ENCODE results near the gene PIP5KL1.

Gene PIP5KL1, protein sequence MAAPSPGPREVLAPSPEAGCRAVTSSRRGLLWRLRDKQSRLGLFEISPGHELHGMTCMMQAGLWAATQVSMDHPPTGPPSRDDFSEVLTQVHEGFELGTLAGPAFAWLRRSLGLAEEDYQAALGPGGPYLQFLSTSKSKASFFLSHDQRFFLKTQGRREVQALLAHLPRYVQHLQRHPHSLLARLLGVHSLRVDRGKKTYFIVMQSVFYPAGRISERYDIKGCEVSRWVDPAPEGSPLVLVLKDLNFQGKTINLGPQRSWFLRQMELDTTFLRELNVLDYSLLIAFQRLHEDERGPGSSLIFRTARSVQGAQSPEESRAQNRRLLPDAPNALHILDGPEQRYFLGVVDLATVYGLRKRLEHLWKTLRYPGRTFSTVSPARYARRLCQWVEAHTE

GRCh38 chr9:127930231-127931091, at the start of gene PIP5KL1:
Gene PIP5KL1 (minus strand): TSS chr9:127930777. CDS start chr9:127930752, 25 bp downstream.
- peak; percentile 67 for DNase-seq

- no peak for DNase-seq
These were observed 49.6 kb upstream of the PIP5KL1 start for GRCh38 chr9:127980060-127980705.

DNA sequence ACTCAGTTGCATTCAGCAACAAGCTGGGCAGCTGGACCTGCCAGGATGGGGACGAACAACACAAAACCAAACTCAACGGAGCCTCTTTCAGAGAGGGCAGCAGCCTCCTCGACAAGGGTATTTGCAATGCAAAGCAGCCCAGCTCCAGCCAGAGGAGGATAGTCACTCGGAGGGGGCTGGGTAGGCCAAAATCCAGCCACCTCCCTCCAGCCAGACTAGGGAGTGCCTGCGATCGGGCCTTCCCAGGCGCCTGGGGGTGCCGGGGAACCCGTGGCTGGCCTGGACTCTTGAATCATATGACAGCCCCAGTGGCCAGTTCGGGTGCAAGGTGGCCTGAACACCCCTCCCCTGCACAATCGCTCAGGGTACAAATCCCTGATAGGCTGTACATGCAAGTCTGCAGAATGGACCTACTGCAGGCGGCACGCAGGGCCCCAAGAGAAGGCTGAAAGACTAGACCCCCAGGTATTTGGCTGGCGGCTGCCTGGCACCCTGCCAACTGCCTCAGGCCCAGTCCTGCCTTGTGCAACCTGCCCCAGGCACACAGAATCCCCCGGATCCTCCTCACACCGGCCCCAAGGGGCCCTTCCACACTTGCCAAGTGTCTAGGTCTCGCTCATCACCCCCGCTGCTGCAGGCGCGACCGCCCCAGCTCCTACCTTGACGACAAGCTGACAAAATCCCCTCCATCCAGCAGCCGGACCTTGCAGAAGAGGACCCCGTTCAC, 48.9 kb upstream of the PIP5KL1 start:
- DNase-seq, result no peak

GRCh38 chr9:127979015-127979332, 48.4 kb upstream of the PIP5KL1 start:
- no peak for DNase-seq

DNA sequence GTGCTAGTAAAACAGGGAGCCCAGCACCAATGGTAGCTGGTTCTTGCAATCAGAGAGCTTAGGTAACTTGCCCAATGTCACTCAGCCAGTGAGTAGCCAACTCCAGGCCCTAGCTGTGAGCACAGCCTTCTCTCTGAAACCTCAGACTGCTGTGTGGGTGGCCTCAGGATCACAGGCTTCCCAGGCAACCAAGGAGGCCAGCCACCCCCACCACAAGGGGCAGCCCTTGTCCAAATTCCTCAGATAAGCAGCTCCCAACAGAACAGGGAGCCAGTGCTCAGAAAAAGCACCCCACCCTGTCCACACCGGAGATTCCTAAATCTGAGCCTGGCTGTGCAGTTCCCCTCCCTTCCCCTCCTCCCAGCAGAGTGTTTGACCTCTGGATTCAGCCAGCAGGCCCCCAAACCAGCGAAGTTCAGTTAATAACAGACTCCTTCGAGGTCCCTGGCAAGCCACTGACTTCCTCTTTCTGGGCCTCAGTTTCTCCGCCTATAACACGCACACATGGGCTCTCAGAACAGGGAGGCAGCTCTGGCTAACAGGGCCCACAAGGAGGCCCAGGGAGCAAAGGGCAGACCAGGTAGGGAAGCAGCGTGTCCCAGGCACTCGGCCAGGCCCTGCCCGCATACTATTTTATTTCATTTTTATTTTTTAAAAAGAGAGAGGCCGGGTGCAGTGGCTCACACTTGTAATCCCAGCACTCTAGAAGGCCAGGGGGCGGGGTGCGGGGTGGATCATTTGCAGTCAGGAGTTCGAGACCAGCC, 47.5 kb upstream of the PIP5KL1 start:
- no peak for DNase-seq

- no peak for DNase-seq
These were observed 46.7 kb upstream of the PIP5KL1 start for GRCh38 chr9:127977009-127977883.

- no peak for DNase-seq
These were observed 45.9 kb upstream of the PIP5KL1 start for GRCh38 chr9:127976498-127976897.

DNA sequence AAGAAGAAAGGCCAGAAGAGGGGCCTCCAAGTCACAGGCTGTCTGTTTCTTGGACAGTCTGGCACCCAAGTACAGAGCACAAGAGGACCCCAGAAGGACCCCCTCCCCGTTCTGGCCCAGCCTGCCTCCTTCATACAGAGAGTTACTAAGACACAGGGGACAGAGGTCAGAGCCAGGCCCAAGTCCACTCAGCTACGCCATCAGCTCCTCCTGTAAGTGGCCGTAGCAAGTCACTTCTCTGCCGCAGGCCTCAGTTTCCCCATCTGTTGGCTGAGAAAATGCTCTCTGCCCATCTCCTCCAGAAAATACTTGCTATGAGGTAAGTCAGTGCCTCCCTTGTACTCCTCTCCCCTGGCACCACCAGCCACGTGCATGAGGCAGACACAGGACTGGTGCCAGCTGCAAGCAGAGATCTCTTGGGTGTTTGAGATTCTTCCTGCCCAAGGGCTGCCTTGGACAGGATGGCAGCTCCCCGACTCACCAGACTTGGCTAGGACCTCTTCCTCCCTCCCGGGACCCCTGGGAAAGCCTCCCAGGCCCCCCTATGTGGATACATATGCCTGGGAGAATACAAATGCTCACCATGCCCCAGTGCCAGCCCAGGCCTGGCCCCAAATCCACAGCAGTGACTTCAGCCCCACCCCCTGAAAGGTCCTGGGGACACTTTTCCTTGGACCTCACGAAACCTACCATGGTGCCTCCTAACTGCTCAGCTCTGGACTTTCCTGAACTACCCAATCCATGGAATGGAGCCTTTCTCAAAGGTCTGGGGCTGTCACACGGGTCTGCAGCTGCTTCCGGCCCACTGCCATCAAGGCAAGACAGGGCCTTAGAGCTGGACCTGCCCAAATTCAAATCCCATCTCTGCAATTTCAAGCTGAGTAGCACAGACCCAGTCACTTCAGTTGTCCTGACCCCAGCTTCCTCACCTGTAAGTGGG, 45.1 kb upstream of the PIP5KL1 start:
- DNase-seq, result no peak

DNA sequence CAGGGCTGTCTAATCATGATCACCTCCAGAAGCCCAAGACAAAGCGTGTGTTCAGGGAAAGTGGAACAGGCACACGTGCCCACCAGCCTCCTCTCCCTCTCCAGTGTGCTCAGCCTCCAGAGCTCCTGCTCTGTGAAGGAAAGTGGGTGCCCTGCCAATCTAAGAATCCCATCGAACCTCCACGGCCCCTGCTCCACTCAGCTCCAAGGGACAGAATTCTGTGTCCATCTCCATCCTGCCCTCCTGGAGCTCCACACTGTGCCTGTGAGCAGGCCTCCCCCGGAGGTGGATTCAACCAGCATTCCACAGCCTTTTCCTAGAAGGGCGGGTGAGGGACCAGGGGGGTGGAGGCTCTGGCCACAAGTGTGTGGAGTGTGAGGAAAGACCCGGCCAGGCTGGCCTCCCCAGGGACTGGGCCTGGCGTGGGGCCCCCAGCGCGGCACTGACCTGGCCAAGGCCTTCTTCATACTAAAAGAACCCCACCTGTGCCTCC, 44.2 kb upstream of the PIP5KL1 start:
- no peak for DNase-seq

GRCh38 chr9:127974001-127974768, 43.6 kb upstream of the PIP5KL1 start:
- DNase-seq, result no peak

DNA sequence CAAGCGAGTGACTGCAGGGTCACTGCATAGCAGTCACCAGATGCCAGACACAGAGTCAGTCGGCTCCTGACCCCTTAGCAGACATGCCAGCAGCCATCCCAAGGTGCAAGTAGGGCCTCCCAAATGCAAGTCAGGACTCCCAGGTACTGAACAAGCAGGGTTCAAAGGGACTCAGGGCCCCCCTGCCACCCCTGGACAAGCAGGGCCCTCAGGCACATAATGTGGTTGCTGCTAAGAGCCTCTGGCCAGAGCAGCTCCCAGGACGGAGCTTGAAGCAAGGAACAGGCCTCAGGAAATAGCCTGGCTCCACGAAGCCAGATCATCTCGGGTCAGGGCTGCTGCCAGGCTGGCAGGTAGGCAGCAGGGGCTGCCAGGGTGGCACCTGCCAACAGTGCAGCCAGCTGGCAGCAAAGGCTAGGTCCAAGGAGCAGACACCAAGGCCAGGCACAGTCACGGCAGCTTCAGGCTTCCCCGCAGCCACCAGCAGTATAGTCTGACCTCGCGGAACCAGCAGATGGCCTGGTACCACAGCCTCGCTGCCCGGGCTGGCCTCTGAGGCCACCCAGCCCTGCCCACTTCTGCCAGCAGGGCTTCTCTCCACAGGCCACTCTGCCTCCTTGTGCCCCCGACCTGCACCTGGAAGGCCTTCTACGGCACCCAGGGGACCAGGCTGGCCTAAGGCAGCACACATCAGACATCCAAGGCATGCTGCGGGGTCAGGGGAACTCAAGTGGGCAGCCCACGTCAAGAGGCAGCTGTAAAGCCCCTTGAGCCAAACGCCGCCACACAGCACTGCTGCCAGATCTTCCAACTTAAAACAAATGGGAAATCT, 42.8 kb upstream of the PIP5KL1 start:
- DNase-seq, result no peak

DNA sequence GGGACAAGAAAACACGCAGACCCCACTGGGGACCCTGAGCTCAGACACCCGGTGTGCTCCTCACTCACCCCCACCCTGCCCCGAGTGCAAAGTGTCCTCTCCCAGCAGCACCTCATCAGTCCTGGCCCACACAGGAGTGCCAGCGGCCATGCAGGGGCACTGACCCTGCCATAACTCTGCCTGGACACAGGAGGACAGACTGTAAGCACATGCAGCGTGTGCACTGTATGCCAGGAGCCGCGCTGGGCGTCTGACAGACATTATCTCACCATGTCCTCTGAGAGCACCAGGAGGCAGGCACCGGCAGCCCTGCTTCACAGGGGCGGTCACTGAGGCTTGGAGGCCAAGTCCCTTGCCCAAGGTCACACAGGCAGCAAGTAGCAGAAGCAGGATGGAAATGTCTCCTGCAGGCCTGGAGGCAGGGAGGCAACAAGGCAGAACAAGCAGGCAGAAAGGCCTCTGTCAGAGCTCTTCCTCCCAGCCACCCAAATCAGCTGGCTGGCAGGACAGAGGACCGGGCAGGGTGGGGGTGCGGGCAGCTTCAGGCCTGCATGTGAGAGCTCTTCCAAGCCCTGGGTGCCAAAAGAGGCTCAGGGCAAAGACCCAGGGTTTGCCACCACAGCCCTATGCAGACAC, 41.8 kb upstream of the PIP5KL1 start:
- no peak for DNase-seq

DNA sequence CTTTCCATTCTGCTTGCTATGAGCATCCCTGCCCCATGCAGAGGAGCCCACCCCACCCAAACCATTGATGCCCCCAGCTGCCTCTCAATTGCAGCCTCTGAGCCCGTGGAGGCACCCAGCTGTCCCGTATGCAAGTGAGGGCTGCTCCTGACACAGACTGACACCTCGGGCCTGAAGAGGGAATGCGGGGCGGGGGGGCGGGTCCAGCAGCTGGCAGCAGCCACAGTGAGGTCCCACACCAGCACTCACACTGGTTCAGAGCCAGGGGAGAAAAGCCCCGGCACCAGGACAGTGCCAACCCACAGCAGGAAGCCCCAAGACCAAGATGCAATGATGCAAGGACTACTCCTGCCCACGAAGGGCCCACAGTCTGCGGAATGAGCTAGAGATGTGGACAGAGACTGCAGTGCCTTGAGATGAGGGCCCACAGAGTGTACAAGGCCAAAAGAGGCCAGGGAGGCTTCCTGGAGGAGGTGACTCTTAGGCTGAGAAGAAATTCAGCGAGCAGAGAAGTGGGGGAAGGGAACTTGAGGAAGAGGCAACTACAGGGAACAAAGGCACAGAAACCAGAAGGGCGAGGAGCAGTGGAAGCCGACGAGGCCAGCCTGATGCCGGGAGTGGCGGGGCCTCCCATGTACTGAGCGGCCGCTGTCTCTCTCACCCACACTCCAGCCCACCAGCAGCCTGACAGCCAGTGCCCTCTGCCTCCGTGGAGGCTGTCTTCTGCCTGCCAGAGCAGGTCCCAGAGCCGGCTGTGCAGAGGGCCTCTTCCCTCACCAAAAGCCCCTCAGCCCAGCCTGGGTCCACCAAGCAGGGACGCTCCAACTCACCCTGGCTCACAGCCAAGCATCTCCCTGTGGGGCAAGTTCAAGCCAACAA, 41.0 kb upstream of the PIP5KL1 start:
- DNase-seq, result no peak

DNA sequence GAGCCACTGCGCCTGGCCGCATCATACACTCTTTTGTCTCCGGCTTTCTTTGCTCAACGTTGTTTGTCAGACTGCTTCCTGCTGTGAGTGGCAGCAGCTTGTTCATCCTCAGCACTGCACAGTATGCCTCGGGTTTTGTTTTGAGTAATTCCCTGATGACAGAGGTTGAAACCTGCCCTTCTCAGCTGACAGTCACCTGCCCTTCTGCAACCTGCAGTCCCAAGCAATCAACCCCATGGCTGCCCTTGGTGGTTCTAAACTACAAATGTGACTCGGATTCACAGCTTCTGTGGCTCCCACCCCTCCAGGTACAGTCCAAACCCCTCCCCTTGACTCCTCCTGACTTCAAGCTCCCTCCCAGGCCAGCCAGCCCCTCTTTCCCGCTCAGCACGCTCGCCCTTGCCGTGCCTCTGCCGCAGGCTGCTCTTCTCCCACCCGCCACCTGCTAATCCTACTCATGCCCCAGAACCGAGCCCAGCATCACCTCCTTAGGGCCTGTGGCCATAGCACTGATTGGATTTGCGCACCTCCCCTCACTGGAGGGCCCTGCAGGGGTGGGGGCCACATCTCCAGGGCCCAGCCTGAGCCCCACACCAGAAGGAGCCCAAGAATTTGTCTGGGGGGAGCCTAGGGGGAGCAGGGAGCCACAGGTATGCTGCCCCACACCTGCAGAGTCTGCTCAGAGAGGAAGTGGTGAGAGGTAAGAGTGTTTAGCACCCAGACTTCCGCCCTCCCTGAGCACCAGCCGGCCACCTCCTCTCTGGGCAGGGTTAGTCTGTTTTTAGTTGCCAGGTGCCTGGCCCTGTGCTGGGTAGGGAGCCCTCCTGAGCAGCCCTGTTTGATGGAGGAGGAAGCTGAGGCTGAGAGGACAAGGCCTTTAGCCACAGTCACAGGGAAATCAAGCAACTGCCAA, 40.1 kb upstream of the PIP5KL1 start:
- DNase-seq, result peak; percentile 51

GRCh38 chr9:127968700-127969383, 38.3 kb upstream of the PIP5KL1 start:
- DNase-seq, result no peak

Measured in stimulated activated CD4-positive, alpha-beta T cell treated with anti-CD3 and anti-CD28 coated beads, Interleukin-12 subunit alpha, Interleukin-12 subunit beta, amount 100 ng/mL, for 4 hours (primary cell).